ENCODE data around the gene ID3. TPM values are rescaled to one million over a fixed set of nuclear protein-coding genes. Genes with fewer than 3 reads are reported as not detected.

Gene ID3
- total RNA-seq, 4 donors from 2014 or later = 121 to 224 (median 167) TPM

GRCh38 chr1:23600283-23600682 is 41.0 kb upstream of the ID3 start:
- H3K36me3 ChIP-seq = no peaks in the 10 kb centered on the region
- peak overlapping the region in 1 of 4 donors; percentile 78 for H3K27ac ChIP-seq
- DNase-seq = no peak
- no peak overlapping the region for H3K4me3 ChIP-seq
- no peaks in the 10 kb centered on the region for H3K27me3 ChIP-seq
- TF ChIP-seq POLR2A (IDR thresholded peaks at IDR 0.05) (no peak), CTCF (IDR thresholded peaks at IDR 0.05) (no peak)
- no peaks in the 10 kb centered on the region for H3K9me3 ChIP-seq
- peaks cover 0 to 30% (median 22%) of the 10 kb centered on the region in 4 donors for H3K4me1 ChIP-seq

GRCh38 chr1:23599125-23599524 is 39.8 kb upstream of the ID3 start:
- TF ChIP-seq CTCF (IDR thresholded peaks at IDR 0.05) (no peak), POLR2A (IDR thresholded peaks at IDR 0.05) (no peak)
- no peaks in the 10 kb centered on the region for H3K9me3 ChIP-seq
- H3K27me3 ChIP-seq = no peaks in the 10 kb centered on the region
- no peaks in the 10 kb centered on the region for H3K36me3 ChIP-seq
- H3K4me3 ChIP-seq = no peak overlapping the region
- H3K27ac ChIP-seq = no peak overlapping the region
- no peak for DNase-seq
- H3K4me1 ChIP-seq = peaks cover 0 to 40% (median 24%) of the 10 kb centered on the region in 4 donors

- no peak overlapping the region for H3K4me3 ChIP-seq
- H3K27me3 ChIP-seq = no peaks in the 10 kb centered on the region
- peak overlapping the region in 1 of 4 donors; percentile 55 for H3K27ac ChIP-seq
- DNase-seq = no peak
- H3K4me1 ChIP-seq = peaks cover 0 to 47% (median 27%) of the 10 kb centered on the region in 4 donors
- no peaks in the 10 kb centered on the region for H3K36me3 ChIP-seq
- TF ChIP-seq CTCF (IDR thresholded peaks at IDR 0.05) = no peak
- no peak for TF ChIP-seq POLR2A (IDR thresholded peaks at IDR 0.05)
- no peaks in the 10 kb centered on the region for H3K9me3 ChIP-seq
Observed at GRCh38 chr1:23598424-23598823, 39.1 kb upstream of the ID3 start.

GRCh38 chr1:23597635-23598388 is 38.5 kb upstream of the ID3 start:
- Histone ChIP-seq H3K27me3 (no peaks in the 10 kb centered on the region), H3K4me3 (no peak overlapping the region), H3K9me3 (no peaks in the 10 kb centered on the region), H3K4me1 (peaks cover 0 to 53% (median 27%) of the 10 kb centered on the region in 4 donors), H3K36me3 (no peaks in the 10 kb centered on the region), H3K27ac (peak overlapping the region in 1 of 4 donors; percentile 55)
- no peak for DNase-seq
- TF ChIP-seq CTCF (IDR thresholded peaks at IDR 0.05) (no peak), POLR2A (IDR thresholded peaks at IDR 0.05) (no peak)

- no peak overlapping the region for H3K4me3 ChIP-seq
- H3K36me3 ChIP-seq = no peaks in the 10 kb centered on the region
Observed at GRCh38 chr1:23596382-23597358, 37.4 kb upstream of the ID3 start.

More at GRCh38 chr1:23596382-23597358, 37.4 kb upstream of the ID3 start:
- Histone ChIP-seq H3K4me1 (peaks cover 0 to 56% (median 26%) of the 10 kb centered on the region in 4 donors), H3K27ac (peak overlapping the region in 1 of 4 donors; percentile 14), H3K27me3 (no peaks in the 10 kb centered on the region), H3K9me3 (no peaks in the 10 kb centered on the region)
- no peak for DNase-seq
- TF ChIP-seq CTCF (IDR thresholded peaks at IDR 0.05) (no peak), POLR2A (IDR thresholded peaks at IDR 0.05) (no peak)

All from Peyer's patch (tissue), 4 donors.